HG03108 (cell line): ENCODE data around the gene SAFB2.

ENCODE experiments used
- ATAC-seq: cut with Tn5 transposase; IDR thresholded peaks from one replicate; pipeline ENCODE4 v1.9.1; 2021; ENCODE audit warnings: moderate library complexity; ENCODE audit not compliant: unreplicated experiment

Gene SAFB2

DNA sequence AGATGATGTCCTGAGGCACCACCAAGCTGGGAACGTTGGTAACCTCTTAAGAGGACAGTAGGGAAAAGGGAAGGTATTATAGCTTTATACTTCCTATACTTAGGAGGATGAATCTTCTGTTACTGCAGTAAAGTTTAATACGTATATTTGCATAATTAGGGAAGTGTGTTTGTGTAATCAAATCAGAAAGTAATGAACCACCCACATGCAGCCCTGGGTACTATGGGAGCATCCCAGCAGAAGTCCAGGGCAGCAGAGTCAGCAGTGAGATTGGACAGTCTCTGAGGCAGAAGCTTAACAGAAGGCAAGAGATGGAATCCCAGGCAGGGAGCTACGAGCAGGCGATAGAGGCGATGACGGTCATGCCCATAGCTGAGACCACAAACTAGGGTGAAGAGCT lies 12.9 kb upstream of the SAFB2 start:
- no peak for ATAC-seq

GRCh38 chr19:5632657-5633056 lies 10.1 kb upstream of the SAFB2 start:
- no peak for ATAC-seq

DNA sequence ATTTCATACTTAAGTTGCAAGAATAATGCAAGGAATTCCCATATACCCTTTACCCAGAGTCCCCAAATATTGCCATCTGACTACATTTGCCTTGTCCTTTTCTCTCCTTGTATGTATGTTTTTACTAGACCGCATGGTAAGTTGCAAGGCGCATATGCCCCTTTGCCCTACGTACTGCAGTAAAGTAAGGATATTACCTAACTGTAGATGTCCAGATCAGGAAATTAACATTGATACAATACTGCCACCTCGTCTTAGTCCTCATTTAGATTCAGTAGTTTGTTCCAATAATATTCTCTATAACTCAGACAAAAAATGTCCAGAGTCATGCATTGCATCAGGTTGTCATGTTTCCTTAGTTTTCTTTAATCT lies 9.7 kb upstream of the SAFB2 start:
- no peak for ATAC-seq

DNA sequence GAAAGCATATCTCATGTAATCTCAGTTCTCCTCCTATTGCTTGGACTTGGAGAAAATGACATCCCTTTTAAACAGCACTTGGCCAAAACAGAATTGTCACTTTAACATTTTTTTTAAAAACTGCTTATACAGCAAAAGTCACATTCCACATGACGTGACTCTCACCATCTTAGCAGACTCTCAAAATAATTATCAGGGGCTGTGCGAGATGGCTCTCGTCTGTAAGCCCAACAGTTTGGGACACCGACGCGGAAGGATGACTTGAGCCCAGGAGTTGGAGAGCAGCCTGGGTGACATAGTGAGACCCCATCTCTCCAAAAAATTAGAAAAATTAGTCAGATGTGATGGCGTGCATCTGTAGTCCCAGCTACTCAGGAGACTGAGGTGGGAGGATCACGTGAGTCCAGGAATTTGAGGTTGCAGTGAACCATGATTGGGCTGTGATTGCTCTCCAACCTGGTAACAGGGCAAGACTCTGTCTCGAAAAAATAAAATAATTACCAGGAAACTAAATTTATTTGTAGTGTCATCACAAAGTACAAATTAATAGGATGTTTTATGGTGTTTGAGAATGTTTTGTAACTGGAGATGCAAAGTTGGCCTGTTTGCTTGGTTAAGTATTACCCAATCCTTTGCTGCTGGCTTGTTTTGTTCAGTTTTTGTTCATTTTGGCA lies 9.1 kb upstream of the SAFB2 start:
- ATAC-seq = no peak

DNA sequence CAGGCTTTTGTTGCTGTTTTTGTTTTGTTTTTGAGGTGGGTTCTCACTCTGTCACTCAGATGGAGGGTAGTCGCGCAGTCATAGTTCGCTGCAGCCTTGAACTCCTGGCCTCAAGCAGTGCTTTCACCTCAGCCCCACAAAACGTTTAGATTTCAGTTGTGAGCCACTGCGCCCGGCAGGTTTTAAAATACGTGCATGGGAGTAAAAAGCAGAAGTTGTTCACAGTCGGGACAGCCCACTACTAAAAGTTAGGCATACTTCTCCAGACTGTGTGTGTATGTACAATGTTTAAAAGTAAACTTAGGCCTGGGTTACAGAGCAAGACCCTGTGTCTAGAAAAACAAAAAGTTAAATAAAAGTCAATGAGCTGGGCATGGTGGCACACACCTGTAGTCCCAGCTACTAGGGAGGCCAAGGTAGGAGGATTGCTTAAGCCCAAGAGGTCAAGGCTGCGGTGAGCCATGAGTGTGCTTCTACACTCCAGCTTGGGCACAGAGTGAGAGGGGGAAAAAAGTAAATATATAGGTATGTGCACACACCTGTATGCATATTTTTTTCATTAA lies 6.4 kb upstream of the SAFB2 start:
- ATAC-seq = no peak

- no peak for ATAC-seq
These were observed 5.9 kb upstream of the SAFB2 start for GRCh38 chr19:5628461-5628860.

GRCh38 chr19:5627395-5627904 lies 4.9 kb upstream of the SAFB2 start:
- ATAC-seq = no peak

GRCh38 chr19:5625641-5626040 lies 3.1 kb upstream of the SAFB2 start:
- ATAC-seq = no peak

DNA sequence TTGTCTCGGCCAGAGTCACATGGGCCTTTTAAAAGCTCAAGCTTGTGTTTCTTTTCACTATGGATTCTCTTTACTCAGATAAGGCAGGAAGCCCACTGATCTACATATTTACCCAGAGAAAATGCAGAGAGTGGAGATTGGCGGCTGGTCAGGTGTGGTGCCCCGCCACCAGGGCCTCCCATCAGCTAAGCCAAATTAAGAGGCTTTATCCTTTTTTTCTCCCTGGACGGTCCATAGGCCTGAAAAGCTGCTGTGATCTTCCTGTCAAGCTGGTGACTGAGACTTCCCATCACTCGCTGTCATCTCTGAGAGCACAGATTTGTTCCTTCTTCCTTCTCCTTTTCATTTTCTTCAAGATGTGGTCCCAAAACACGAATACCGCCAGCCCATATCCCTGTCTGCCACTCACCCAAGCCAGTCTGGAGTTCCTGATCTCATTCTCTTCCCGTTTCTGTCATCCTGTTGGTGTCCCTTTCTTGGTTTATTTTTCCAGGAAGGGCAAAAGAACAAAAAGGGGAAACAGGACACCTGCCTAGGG lies 2.2 kb upstream of the SAFB2 start:
- ATAC-seq = no peak

- no peak for ATAC-seq
These were observed 1.6 kb upstream of the SAFB2 start for GRCh38 chr19:5624018-5624663.

DNA sequence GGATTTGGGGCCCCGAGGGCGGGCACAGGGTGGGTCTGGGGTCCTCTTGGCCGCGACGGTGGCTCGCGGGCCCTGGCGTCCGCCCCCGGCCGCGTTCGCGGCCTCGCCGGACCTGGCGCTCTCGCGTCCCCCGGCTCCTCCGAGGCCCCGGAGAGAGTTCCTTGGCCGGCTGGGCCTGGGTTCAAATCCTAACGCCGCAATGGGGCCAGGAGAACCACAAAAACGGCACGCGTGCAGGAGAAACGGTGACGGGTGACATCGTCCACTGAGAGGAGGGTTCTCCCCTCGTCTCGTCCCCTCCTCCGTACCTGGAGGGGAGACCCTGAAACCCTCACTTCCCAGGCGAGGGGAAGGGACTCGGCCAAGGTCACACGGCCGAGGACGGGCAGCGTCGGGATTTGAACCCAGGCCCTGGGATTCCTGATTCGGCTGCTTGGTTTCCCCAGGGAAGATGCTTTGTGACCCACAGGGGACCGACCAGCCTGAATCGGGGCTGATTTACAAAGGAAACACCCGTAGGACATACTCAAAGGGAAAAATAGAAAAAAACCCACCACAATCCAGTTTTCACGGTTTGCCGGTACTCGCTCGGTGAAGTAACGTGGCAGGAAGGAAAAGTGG lies 931 bp upstream of the SAFB2 start:
- ATAC-seq = no peak

- no peak for ATAC-seq
These were observed 571 bp downstream of the SAFB2 start for GRCh38 chr19:5621945-5622464.

DNA sequence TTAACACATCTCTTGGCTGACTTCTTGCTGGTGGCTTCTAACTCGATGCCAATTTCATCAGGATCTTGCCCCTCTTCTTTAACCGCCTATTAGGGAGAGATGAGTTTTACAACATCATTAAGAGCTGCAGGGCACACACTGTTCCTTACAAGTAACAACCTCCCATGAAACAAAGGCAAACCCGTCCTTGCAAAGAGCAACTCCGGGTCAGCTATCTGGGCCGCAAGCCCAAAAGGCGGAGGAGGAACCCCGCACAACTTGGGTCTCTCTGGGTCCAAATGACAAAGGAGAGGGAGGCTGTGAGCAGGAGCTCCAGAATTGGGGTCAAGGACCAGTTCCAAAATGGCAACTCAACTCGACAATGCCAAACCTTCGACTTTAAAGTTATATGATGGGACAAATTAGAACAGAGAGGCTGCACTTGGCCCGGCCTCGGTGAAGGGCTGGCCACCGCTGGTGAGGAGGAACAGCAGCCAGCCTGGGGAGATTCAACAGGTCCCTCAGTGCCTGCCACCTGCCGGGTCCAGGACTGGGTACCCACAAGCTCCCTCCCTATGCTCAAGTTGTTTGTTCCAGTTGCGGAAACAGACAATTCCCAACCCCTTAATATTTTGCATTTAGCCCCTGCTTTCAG lies 1.1 kb downstream of the SAFB2 start:
- ATAC-seq = no peak

- ATAC-seq = no peak
These were observed 2.6 kb downstream of the SAFB2 start for GRCh38 chr19:5619946-5620345.

DNA sequence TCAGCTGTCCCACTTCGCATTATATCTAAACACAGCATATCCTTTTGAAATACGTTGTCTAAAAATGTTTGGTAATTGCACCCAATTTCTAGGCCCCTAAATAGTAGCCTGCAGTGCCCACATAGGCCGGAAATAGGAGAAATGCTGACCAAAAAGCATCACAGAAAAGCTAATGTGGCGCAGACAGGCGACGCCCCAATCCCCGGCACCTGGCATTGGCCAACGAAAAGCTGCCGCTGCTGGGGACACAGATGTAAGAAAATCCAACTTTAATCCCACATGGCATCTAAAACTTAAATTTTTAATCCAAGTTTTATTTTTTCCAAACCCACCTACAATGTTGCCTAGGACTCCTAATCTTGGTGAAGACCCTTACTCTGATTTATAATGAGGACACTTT lies 4.0 kb downstream of the SAFB2 start:
- ATAC-seq = no peak

DNA sequence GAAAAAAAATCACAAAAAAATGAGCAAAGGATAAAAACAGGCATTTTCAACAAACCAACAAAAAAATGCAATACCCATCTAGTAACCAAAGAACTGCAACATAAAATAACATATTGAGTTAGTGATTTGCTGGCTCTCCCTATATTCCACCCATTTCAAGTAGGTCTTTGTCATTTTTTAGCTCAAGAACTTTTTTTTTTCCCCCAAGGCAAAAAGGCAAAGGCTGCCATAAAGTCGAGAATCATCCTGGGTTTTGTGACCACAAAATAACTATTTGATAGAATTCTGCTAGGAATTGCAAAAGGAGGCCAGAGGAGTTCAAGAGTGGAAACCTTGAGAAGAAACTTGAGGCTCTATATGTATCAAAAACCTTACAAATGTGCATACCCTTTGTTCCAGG lies 5.5 kb downstream of the SAFB2 start:
- ATAC-seq = no peak

DNA sequence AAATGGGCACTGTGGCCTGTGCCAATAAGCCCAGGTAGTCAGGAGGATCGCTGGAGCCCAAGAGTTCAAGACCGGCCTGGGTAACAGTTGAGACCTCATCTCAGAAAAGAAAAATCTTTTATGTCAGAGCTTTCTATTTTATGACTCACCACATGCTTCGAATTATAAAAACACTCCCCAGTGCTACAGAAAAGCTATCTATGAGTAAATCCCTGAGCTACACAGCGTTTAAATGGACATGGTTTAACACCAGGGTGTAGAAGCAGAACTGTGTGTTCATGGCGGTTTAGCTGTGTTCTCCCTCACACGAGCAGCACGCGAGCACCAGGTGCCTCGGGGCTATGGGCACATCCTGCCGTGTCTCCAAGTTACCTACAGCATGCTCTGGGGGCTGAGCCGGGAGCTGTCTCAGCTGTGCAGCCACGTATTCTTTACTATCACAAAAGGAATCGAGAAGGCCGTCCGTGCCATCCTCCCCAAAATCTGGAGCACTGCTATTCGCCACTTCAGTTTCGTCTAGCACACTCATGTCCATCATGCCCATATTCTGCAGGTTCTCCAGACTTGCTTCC lies 6.7 kb downstream of the SAFB2 start:
- no peak for ATAC-seq

DNA sequence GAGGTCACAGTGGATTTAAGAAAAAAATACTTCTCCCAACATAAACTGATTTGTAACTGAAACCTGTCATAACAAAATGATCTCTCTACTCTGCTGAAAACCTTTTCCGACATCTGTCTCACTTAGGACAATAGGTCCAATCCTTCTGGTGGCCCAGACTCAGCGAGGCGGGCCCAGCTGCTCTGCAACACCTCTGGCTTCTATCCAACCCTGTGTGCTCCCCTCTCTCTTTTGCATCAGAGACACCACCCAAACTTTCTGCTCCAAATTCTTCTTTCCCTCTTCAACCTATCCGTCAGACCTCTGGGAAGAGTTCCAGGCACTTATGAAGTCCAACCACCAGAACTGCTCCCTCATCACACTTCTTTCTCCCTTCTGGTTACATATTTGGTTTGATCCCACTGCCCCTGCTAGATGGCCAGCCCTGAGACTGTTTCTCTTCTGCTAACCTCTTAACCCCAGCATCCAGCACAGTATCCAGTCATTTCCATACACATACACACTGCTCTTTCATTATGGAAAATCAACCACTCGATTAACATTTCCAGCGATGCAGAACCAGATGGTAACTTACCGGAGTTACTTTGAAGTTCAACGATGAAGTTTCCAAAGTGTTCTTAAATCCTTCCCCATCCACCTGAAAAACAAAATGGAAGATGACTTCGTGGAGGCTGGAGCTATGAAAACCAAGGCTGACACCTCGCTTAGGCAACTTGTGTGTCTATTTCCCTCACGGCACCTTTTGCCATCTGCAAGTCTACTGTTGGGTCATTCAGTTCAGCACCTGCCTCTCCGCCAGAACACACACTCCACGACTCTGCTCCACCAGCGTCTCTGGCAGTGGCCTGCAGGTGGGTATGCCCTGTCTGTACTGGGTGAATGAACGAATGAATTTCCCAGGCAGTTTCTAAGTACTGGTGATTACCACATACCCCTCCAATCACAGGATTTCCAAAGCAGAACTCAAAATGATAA lies 9.4 kb downstream of the SAFB2 start:
- no peak for ATAC-seq

- no peak for ATAC-seq
These were observed 12.6 kb downstream of the SAFB2 start for GRCh38 chr19:5609881-5610448.
